B cell (primary cell): Measurements from ENCODE around the gene LAMB1. TPM values are rescaled to one million over a fixed set of nuclear protein-coding genes. Genes with fewer than 3 reads are reported as not detected.

Source experiments
- ATAC-seq: fragments of 200-7000 bp; cut with Tn5 transposase; one replicate; pipeline ENCODE4 v1.10.0; 2021; ENCODE audit warnings: low read depth, mild to moderate bottlenecking, moderate number of reproducible peaks, moderate library complexity
- CTCF ChIA-PET: fragments of 350-600 bp; sonication (Branson Sonifier 250); formaldehyde crosslinking; loops from one replicate; lab custom pipeline; 2021; ENCODE audit warnings: antibody characterized with exemption, inconsistent platforms; lab: Charles Lee
- POLR2A ChIA-PET: fragments of 350-600 bp; sonication (Branson Sonifier 250); formaldehyde crosslinking; loops from one replicate; lab custom pipeline; 2021; ENCODE audit warnings: antibody characterized with exemption; lab: Charles Lee
- DNase-seq: peaks from one replicate; pipeline ENCODE4 v3.0.0; 2013
- H2AFZ ChIP-seq: 2 replicates; pipeline ENCODE4 v1.6.1; 2012; ENCODE audit warnings: mild to moderate bottlenecking, low read depth, low read length; ENCODE audit not compliant: insufficient read depth, poor library complexity, severe bottlenecking
- H3K27ac ChIP-seq, 2 donors: 1 replicate in 1 of 2; 2 replicates in 1 of 2; pipeline ENCODE4 v1.5.1; 2012 to 2013; ENCODE audit warnings: low read length in 2 of 2, mild to moderate bottlenecking in 2 of 2, moderate library complexity in 1 of 2
- H3K27me3 ChIP-seq, 4 experiments: fragments of 200-600 bp in 1 of 4; sonication (generic) in 1 of 4; replicated peaks in 1 of 4; 1 replicate in 2 of 4; 2 replicates in 2 of 4; pipeline versions ENCODE4 v1.6.1 to v1.7.0; 2013 to 2016; ENCODE audit warnings: low read length in 3 of 4, mild to moderate bottlenecking in 2 of 4, mixed read lengths in 1 of 4, moderate library complexity in 1 of 4; ENCODE audit not compliant: insufficient read depth in 4 of 4, control insufficient read depth in 3 of 4; ENCODE audit errors: control extremely low read depth in 1 of 4
- H3K36me3 ChIP-seq, 2 experiments: replicated peaks in 1 of 2; 1 replicate in 1 of 2; 2 replicates in 1 of 2; pipeline versions ENCODE4 v1.6.1 to v1.7.1; 2013; ENCODE audit warnings: low read length in 1 of 2; ENCODE audit not compliant: insufficient read depth in 2 of 2, control insufficient read depth in 1 of 2; ENCODE audit errors: control extremely low read depth in 1 of 2, extremely low read depth in 1 of 2
- H3K4me1 ChIP-seq, 2 donors: fragments of 200-600 bp in 1 of 2; sonication (generic) in 1 of 2; 1 replicate in 1 of 2; 2 replicates in 1 of 2; pipeline versions ENCODE4 v1.5.1 to v1.6.1; 2013 to 2017; ENCODE audit warnings: low read length in 2 of 2; ENCODE audit not compliant: control insufficient read depth in 2 of 2, insufficient read depth in 2 of 2
- H3K4me2 ChIP-seq: replicated peaks from 2 replicates; pipeline ENCODE3; 2012; ENCODE audit warnings: mild to moderate bottlenecking, low read depth, low read length; ENCODE audit not compliant: poor library complexity, severe bottlenecking
- H3K4me3 ChIP-seq, 5 experiments: fragments of 200-600 bp in 1 of 5; sonication (generic) in 1 of 5; 1 replicate in 3 of 5; 2 replicates in 2 of 5; pipeline versions ENCODE4 v1.5.1 to v1.7.0; 2011 to 2016; ENCODE audit warnings: low read length in 4 of 5, mild to moderate bottlenecking in 4 of 5, low read depth in 2 of 5, control low read depth in 1 of 5, moderate library complexity in 1 of 5; ENCODE audit not compliant: insufficient read depth in 1 of 5; ENCODE audit errors: control extremely low read depth in 1 of 5, extremely low read depth in 1 of 5
- H3K79me2 ChIP-seq: fragments of 200-600 bp; sonication (generic); one replicate; pipeline ENCODE4 v1.6.0; 2016; ENCODE audit warnings: low read length; ENCODE audit not compliant: control insufficient read depth, insufficient read depth
- H3K9ac ChIP-seq: fragments of 200-600 bp; sonication (generic); 2 replicates; pipeline ENCODE4 v1.6.1; 2017; ENCODE audit warnings: mild to moderate bottlenecking, low read length, moderate library complexity
- H3K9me3 ChIP-seq, 3 donors: one replicate each; pipeline versions ENCODE4 v1.6.1 to v1.7.1; 2013; ENCODE audit warnings: low read length in 2 of 3; ENCODE audit not compliant: control insufficient read depth in 2 of 3, insufficient read depth in 1 of 3; ENCODE audit errors: control extremely low read depth in 1 of 3
- H4K20me1 ChIP-seq: 2 replicates; pipeline ENCODE4 v1.6.0; 2012; ENCODE audit warnings: mild to moderate bottlenecking, low read length; ENCODE audit not compliant: insufficient read depth, control insufficient read depth, poor library complexity, severe bottlenecking
- H3K27ac Mint-ChIP-seq: one replicate; pipeline ENCODE4 v1.8.0; 2021; ENCODE audit warnings: mixed read lengths
- H3K27me3 Mint-ChIP-seq: one replicate; pipeline ENCODE4 v1.8.0; 2021; ENCODE audit warnings: mixed read lengths
- H3K4me1 Mint-ChIP-seq: one replicate; pipeline ENCODE4 v1.8.0; 2021; ENCODE audit warnings: mixed read lengths
- H3K4me3 Mint-ChIP-seq: one replicate; pipeline ENCODE4 v1.8.0; 2021; ENCODE audit warnings: mixed read lengths
- H3K9me3 Mint-ChIP-seq: one replicate; pipeline ENCODE4 v1.8.0; 2022; ENCODE audit warnings: mixed read lengths; ENCODE audit not compliant: insufficient read depth
- CTCF ChIP-seq: fragments of 200-600 bp; IDR thresholded peaks from one replicate; pipeline ENCODE4 v1.8.0; 2022; ENCODE audit warnings: antibody characterized with exemption, mild to moderate bottlenecking
- EZH2 ChIP-seq: IDR thresholded peaks from 2 replicates; pipeline ENCODE4 v1.6.1; 2012; ENCODE audit warnings: borderline replicate concordance, low read depth, mild to moderate bottlenecking, moderate library complexity, low read length; ENCODE audit not compliant: insufficient read depth, poor library complexity, severe bottlenecking
- WGBS: methylation state at CpG from one replicate; pipeline ENCODE4 v1.1.5; 2013; ENCODE audit warnings: missing lambda C conversion rate; ENCODE audit not compliant: insufficient coverage; 5-methylcytosine and 5-hydroxymethylcytosine counted together
- intact Hi-C: fragments of 100-400 bp; cut with micrococcal nuclease; formaldehyde crosslinking; loops from one replicate; pipeline ENCODE4 v1.10.0; 2022
- polyA plus RNA-seq: library from polyadenylated mRNA; depleted of rRNA; stranded (reverse); fragments of >200 nt; gene quantifications from 2 replicates; pipeline ENCODE4 v1.2.3, GENCODE V29; 2012
- total RNA-seq, 2 donors: library from RNA; stranded (reverse); fragments of 120-200 nt in 1 of 2; gene quantifications; 1 replicate in 1 of 2; 2 replicates in 1 of 2; pipeline versions ENCODE4 v1.2.3 to v1.2.4, GENCODE V29; 2013 to 2022

Gene LAMB1
- total and polyA plus RNA-seq, 2 donors (not counting 1 experiment from before 2014, with no cell fraction given): not detected

- Histone ChIP-seq H3K27me3 (no peaks in the 10 kb centered on the region), H3K4me2 (no peak overlapping the region), H3K9ac (no peak overlapping the region), H4K20me1 (no peaks in the 10 kb centered on the region), H3K79me2 (no peaks in the 10 kb centered on the region), H2AFZ (no peak overlapping the region), H3K27ac (no peak overlapping the region), H3K4me1 (no peaks in the 10 kb centered on the region), H3K9me3 (no peaks in the 10 kb centered on the region), H3K4me3 (no peak overlapping the region), H3K36me3 (peaks cover 0 to 3% of the 10 kb centered on the region in 2 experiments)
- Mint-ChIP-seq H3K9me3 (no peaks in the 10 kb centered on the region), H3K27ac (no peak overlapping the region), H3K4me1 (no peaks in the 10 kb centered on the region), H3K4me3 (no peak overlapping the region), H3K27me3 (no peaks in the 10 kb centered on the region)
- 63% methylated on average over 5 of the region's 5 CpGs for WGBS
- no peak for DNase-seq
- intact Hi-C loops: no loop called here
- no peak for TF ChIP-seq EZH2
- no peak for TF ChIP-seq CTCF
- POLR2A ChIA-PET: no interaction called here
- ATAC-seq: no peak
- CTCF ChIA-PET: interaction anchor here (1.2 kb wide), 1 partner anchor 49 kb away, joined by 3 read pairs; no protein-coding TSS in a partner anchor
Observed at GRCh38 chr7:107931740-107932515, 71.0 kb downstream of the LAMB1 start.

GRCh38 chr7:107926481-107926880 lies 76.5 kb downstream of the LAMB1 start:
- Mint-ChIP-seq H3K9me3 (no peaks in the 10 kb centered on the region), H3K27ac (no peak overlapping the region), H3K27me3 (no peaks in the 10 kb centered on the region), H3K4me1 (peaks cover 16% of the 10 kb centered on the region), H3K4me3 (no peak overlapping the region)
- H3K4me2 ChIP-seq: no peak overlapping the region
- no peak overlapping the region for H2AFZ ChIP-seq
- no peak overlapping the region for H3K9ac ChIP-seq
- no CpG with 5 or more reads among the region's 1 CpG for WGBS
- H3K4me3 ChIP-seq: no peak overlapping the region
- H3K4me1 ChIP-seq: peaks cover 6 to 8% of the 10 kb centered on the region in 2 donors
- ATAC-seq: no peak
- ChIA-PET CTCF (no interaction called here), POLR2A (no interaction called here)
- H3K27me3 ChIP-seq: no peaks in the 10 kb centered on the region
- TF ChIP-seq CTCF: no peak
- no peak for TF ChIP-seq EZH2
- H3K27ac ChIP-seq: no peak overlapping the region
- H3K79me2 ChIP-seq: no peaks in the 10 kb centered on the region
- H3K36me3 ChIP-seq: peaks cover 2 to 14% of the 10 kb centered on the region in 2 experiments
- intact Hi-C loops: no loop called here
- H3K9me3 ChIP-seq: no peaks in the 10 kb centered on the region
- no peak for DNase-seq
- H4K20me1 ChIP-seq: no peaks in the 10 kb centered on the region
